T-helper 1 cell treated with Interleukin-12 subunit alpha and Interleukin-12 subunit beta and Interleukin-4 antibody, amounts not matched to agents 30 ng/mL and 1 ng/mL, for 36 hours (primary cell): ENCODE measurements around the gene PPP1R11. TPM values are rescaled to one million over a fixed set of nuclear protein-coding genes. Genes with fewer than 3 reads are reported as not detected.
"Not testable (repeated sequence)": the region's sequence is repeated elsewhere in the genome, so short reads cannot be mapped to it uniquely, and the experiment has no call there.

Experiments used
- intact Hi-C: fragments of 100-400 bp; cut with micrococcal nuclease; formaldehyde crosslinking; loops from one replicate; pipeline ENCODE4 v1.15.1; 2024
- total RNA-seq: library from RNA; stranded (reverse); gene quantifications from 2 replicates; pipeline ENCODE4 v1.2.3, GENCODE V29; 2022

Gene PPP1R11
- 67.2 and 72.3 TPM in 2 replicates for total RNA-seq

DNA sequence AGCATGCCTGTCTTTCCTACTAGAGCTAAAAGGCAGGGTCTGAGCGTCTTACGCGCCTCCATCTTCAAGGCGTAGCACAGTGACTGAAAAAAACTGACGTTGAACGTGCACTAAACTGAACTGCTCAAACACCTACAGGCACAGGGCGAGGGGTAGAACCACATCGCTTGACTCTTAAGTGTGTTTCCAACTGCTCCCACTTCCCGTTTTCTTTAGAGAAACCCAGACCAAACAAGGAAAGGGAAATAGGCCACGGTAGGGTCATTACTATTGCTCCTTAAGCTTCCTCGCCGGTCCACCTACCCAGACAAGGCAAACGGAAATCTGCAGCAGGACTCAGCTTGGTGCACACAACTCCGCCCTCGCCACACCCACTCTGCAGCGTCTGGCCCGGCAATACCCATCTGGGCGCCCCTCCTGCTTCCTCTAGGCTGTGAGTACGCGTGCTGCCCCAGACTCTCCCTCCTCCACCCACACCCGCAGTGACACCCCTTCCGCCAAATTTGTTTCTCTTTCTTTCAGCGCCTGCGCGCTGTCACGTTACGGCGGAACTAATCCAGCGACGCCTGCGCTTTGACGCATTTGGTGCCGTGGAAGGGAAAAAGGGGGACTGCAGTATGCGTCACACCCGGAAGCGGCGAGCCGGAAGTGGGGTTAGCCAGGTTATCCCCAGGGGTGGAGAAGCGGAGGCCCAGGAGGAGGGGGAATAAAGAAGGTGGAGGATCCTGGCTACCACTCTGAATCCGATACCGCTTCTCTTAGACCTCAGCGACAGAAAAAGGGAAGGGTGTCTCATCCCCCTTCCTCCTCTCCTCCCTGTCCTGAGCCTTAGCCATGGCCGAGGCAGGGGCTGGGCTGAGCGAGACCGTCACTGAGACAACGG is at the start of gene PPP1R11:
PPP1R11 (plus strand) TSS at position 622 of the 883 bp plus-strand sequence; CDS start at position 835, 213 bp downstream.
- intact Hi-C loops, result loop anchor here (1.0 to 5.0 kb wide), 17 partner anchors 64 to 1335 kb away; partner anchors contain the start of genes ABCF1, GNL1, HLA-A and MICA

DNA sequence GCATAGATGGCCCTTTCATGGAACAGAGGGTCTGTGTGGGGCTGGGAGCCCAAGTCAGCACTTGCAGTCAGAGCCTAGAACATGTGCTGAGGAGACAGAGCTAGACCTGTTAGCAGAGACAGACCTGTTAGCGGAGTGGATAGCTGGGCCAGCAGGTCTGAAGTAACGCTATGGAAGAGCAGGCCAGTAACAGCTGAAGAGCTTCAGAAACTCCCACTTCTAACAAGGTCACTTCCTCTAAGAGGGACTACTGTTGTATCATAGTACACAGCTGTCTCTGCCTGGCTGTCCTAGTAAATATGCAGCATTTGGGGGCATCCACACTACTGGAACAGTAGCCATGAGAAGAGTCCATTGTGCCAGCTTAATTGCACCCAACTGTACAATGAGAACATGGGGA is 47.2 kb upstream of the PPP1R11 start:
- intact Hi-C loops, result no loop called here

DNA sequence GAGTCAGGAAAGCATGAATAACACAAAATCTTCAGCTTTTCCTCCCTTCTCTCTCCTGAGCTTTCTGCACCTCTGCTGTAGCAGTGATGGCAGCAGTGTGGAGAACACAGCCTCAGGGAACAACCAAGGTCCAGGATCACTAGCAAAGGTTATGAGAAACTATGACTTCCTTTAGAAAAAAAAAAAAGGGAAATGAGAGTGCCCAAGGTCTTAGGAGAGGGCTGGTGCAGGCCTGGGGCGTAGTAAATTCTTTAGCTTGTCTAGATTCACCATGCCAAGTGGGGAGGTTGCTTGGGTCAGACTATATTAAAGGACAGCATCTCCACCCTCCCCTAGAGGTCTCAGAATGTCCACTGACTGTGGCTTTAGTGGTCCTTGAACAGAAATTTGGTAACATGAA is 46.4 kb upstream of the PPP1R11 start:
- intact Hi-C loops, result no loop called here

DNA sequence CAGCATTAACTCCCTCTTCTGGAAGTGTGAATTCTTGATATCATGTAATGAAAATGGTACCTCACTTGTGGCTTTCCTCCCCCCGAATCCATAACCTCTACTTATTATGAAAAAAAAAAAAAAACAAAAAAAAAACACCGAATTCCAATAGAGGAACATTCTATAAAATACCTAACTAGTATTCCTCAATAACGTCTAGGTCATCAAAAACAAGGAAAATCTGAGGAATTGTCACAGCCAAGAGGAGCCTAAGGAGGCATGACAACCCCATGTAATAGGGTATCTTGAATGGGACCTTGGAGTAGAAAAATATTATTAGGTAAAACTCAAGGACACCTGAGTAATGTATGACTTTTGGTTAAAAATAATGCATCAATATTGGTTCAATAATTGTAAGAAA is 44.8 kb upstream of the PPP1R11 start:
- intact Hi-C loops, result no loop called here

GRCh38 chr6:30022712-30023111 is 44.3 kb upstream of the PPP1R11 start:
- intact Hi-C loops, result not testable (repeated sequence)

GRCh38 chr6:30025186-30025585 is 41.8 kb upstream of the PPP1R11 start:
- intact Hi-C loops, result no loop called here

GRCh38 chr6:30029588-30029987 is 37.4 kb upstream of the PPP1R11 start:
- intact Hi-C loops, result no loop called here

GRCh38 chr6:30031381-30031780 is 35.6 kb upstream of the PPP1R11 start:
- intact Hi-C loops, result no loop called here

DNA sequence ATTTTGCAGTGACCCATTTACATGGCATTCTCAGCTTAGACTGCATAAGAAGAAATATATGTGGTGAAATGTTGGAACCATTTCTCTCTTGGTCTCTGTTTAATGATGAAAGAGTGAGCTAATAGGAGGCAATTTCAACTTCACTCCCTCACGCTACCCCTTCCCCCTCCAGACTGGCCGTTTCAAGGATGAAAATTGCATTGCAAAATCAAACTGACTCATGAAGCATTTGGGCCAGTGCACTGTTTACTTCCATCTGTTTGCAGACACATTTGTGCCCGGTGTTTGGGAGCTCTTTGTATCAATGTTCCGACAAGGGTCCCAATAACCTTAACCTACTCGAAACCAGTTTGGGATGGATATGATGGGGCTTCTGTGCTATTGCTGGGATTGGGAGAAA is 33.6 kb upstream of the PPP1R11 start:
- intact Hi-C loops, result not testable (repeated sequence)

GRCh38 chr6:30035784-30036183 is 31.2 kb upstream of the PPP1R11 start:
- intact Hi-C loops, result no loop called here

GRCh38 chr6:30037182-30037788 is 29.7 kb upstream of the PPP1R11 start:
- intact Hi-C loops, result loop anchor here (1.0 kb wide), 1 partner anchor 189 kb away; no protein-coding TSS in a partner anchor

GRCh38 chr6:30041221-30041620 is 25.8 kb upstream of the PPP1R11 start:
- intact Hi-C loops, result no loop called here

DNA sequence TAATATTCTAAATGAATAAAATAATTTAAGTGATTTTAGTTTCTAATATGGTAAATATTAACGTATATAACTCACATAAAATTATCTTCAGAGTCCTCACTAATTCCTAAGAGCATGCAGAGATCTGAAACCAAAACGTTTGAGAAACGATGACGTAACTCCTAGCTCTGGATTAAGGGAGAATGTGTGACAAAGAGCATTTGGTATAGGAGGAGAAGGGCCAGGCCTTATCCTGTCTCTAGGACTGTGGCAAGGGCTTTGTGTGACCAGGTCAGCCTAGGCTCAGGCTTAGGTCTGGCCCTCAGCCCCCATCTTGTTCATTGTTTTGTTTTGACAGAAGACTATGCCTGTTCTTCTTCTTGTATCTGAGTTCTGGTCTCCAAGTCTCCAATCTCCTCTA is 25.2 kb upstream of the PPP1R11 start:
- intact Hi-C loops, result no loop called here

GRCh38 chr6:30042476-30042875 is 24.5 kb upstream of the PPP1R11 start:
- intact Hi-C loops, result no loop called here

DNA sequence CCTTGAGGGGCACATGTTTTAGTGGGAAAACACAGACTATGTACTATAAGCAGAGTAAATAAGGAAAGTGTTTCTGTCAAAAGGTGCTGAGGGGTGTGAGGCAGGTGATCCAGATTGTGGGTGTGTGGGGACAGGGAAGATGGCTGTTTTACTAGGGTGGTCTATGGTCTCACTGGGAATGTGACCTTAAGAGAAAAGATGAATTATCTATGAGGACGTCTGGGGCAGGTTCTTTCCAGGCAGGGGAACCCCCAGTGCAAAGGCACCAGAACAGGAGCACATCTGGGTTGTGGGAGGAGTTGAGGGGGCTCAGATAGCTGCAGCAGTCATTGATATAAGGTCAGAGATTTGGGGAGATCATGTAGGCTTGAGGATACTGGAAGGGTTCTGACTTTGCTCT is 24.1 kb upstream of the PPP1R11 start:
- intact Hi-C loops, result no loop called here

- intact Hi-C loops, result no loop called here
Measured at GRCh38 chr6:30043744-30044143, 23.3 kb upstream of the PPP1R11 start.

DNA sequence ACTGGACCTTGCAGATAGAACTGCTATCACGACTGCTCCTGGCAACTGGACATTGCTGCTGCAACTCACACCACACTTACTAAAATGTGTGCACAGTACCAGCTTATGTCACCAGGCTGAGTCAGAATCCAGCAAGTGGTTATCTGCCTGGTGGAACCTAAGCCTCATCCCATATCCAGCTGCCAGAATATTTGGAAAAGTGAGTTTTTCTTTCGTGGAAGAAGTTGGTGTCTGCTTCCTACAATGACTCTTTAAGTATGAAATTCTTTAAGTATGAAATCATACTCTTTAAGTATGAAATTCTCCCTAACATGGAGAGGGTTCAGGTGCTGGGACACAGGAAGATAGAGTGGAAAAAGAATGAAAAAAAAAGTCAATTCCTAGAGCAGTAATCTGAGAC is 22.4 kb upstream of the PPP1R11 start:
- intact Hi-C loops, result no loop called here

DNA sequence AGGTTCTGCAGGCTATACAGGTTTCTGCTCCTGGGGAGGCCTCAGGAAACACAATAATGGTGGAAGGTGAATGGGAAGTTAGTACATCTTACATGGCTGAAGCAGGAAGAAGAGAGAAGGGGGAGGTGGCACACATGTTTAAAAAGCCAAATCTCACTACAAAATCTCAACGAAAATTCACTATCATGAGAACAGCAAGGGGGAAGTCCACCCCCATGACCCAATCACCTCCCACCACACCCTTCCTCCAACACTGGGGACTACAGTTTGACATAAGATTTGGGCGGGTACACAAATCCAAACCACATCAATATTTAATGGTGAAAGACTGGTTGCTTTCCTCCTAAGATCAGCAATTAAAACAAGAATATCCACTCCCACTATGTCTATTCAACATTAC is 19.8 kb upstream of the PPP1R11 start:
- intact Hi-C loops, result no loop called here

DNA sequence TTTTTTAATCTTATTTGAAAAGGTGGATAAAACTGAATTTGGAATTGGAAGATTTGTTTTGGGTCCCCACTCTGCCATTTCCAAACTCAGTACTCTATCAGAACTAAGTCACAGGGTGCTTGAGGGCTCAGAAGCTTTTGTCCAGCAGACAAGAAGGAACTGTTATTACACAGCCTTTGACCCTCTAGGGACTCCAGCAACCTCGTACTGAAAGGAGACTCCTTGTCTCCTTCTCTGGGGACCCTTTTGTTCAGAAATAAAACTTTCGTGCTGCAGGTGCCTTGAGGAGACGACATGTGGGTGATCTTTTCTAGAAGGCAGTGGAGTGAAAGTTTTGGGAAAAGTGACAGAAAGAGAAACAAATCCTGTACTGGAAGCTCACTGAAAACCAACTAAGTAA is 13.3 kb upstream of the PPP1R11 start:
- intact Hi-C loops, result no loop called here

GRCh38 chr6:30055513-30055912 is 11.5 kb upstream of the PPP1R11 start:
- intact Hi-C loops, result no loop called here

- intact Hi-C loops, result loop anchor here (1.0 to 5.0 kb wide), 5 partner anchors 43 to 338 kb away; partner anchors contain the start of gene HLA-F
Measured at GRCh38 chr6:30060606-30061091, 6.3 kb upstream of the PPP1R11 start.
